ENCODE results near the gene FBN2.

Gene FBN2

GRCh38 chr5:128399111-128399510 lies 138.9 kb downstream of the FBN2 start:
- no peak overlapping the region for H3K4me3 ChIP-seq (ENCODE audit: low read depth, low read length)
- no peak for DNase-seq
- H3K36me3 ChIP-seq: no peaks in the 10 kb centered on the region
- H3K27ac ChIP-seq: no peak overlapping the region
- H3K27me3 ChIP-seq (ENCODE audit: insufficient read depth, low read depth, severe bottlenecking): no peaks in the 10 kb centered on the region
- no peak for TF ChIP-seq CTCF (IDR thresholded peaks at IDR 0.05; ENCODE audit: low read depth, low read length)
- H3K9me3 ChIP-seq (ENCODE audit: severe bottlenecking): no peaks in the 10 kb centered on the region

- no peaks in the 10 kb centered on the region for H3K36me3 ChIP-seq
- no peaks in the 10 kb centered on the region for H3K27me3 ChIP-seq (ENCODE audit: insufficient read depth, low read depth, severe bottlenecking)
- no peaks in the 10 kb centered on the region for H3K9me3 ChIP-seq (ENCODE audit: severe bottlenecking)
- TF ChIP-seq CTCF (IDR thresholded peaks at IDR 0.05; ENCODE audit: low read depth, low read length): no peak
- no peak overlapping the region for H3K27ac ChIP-seq
- no peak overlapping the region for H3K4me3 ChIP-seq (ENCODE audit: low read depth, low read length)
- no peak for DNase-seq
Observed at GRCh38 chr5:128397876-128398275, 140.2 kb downstream of the FBN2 start.

- Histone ChIP-seq H3K27me3 (ENCODE audit: insufficient read depth, low read depth, severe bottlenecking) (no peaks in the 10 kb centered on the region), H3K9me3 (ENCODE audit: severe bottlenecking) (no peaks in the 10 kb centered on the region), H3K4me3 (ENCODE audit: low read depth, low read length) (no peak overlapping the region), H3K27ac (no peak overlapping the region), H3K36me3 (no peaks in the 10 kb centered on the region)
- DNase-seq: no peak
- TF ChIP-seq CTCF (IDR thresholded peaks at IDR 0.05; ENCODE audit: low read depth, low read length): no peak
Observed at GRCh38 chr5:128395073-128395472, 143.0 kb downstream of the FBN2 start.

GRCh38 chr5:128384068-128384467 lies 154.0 kb downstream of the FBN2 start:
- no peaks in the 10 kb centered on the region for H3K9me3 ChIP-seq (ENCODE audit: severe bottlenecking)
- no peak overlapping the region for H3K4me3 ChIP-seq (ENCODE audit: low read depth, low read length)
- no peak for TF ChIP-seq CTCF (IDR thresholded peaks at IDR 0.05; ENCODE audit: low read depth, low read length)
- no peaks in the 10 kb centered on the region for H3K36me3 ChIP-seq
- H3K27me3 ChIP-seq (ENCODE audit: insufficient read depth, low read depth, severe bottlenecking): no peaks in the 10 kb centered on the region
- no peak for DNase-seq
- H3K27ac ChIP-seq: no peak overlapping the region

- H3K27ac ChIP-seq: no peak overlapping the region
- no peak for TF ChIP-seq CTCF (IDR thresholded peaks at IDR 0.05; ENCODE audit: low read depth, low read length)
- no peaks in the 10 kb centered on the region for H3K36me3 ChIP-seq
- H3K27me3 ChIP-seq (ENCODE audit: insufficient read depth, low read depth, severe bottlenecking): no peaks in the 10 kb centered on the region
- H3K9me3 ChIP-seq (ENCODE audit: severe bottlenecking): no peaks in the 10 kb centered on the region
- DNase-seq: no peak
- H3K4me3 ChIP-seq (ENCODE audit: low read depth, low read length): no peak overlapping the region
Observed at GRCh38 chr5:128380337-128380736, 157.7 kb downstream of the FBN2 start.

GRCh38 chr5:128378632-128379031 lies 159.4 kb downstream of the FBN2 start:
- DNase-seq: no peak
- no peaks in the 10 kb centered on the region for H3K36me3 ChIP-seq
- H3K27ac ChIP-seq: no peak overlapping the region
- H3K4me3 ChIP-seq (ENCODE audit: low read depth, low read length): no peak overlapping the region
- no peaks in the 10 kb centered on the region for H3K27me3 ChIP-seq (ENCODE audit: insufficient read depth, low read depth, severe bottlenecking)
- H3K9me3 ChIP-seq (ENCODE audit: severe bottlenecking): no peaks in the 10 kb centered on the region
- no peak for TF ChIP-seq CTCF (IDR thresholded peaks at IDR 0.05; ENCODE audit: low read depth, low read length)

All from WERI-Rb-1 (cell line).